A549 treated with CORT108297 at 1 μM for 4 hours (cell line): Measurements from ENCODE around the gene TNIK. TPM values are rescaled to one million over a fixed set of nuclear protein-coding genes. Genes with fewer than 3 reads are reported as not detected.

ENCODE experiments used
- total RNA-seq: library from RNA; stranded (reverse); fragments of 200-300 nt; extraction: Qiagen RNA extraction; gene quantifications from 5 replicates; pipeline ENCODE4 v1.2.3, GENCODE V29; 2022

Gene TNIK
- total RNA-seq: 1.7 to 3.0 TPM (median 2.4 TPM) in 5 replicates

GRCh38 chr3:171459942-171460724 is at the start of gene TNIK:
Gene TNIK, minus strand, starts transcription at chr3:171460405. Its CDS starts 342 bp downstream, at chr3:171460063.

GRCh38 chr3:171026597-171027293 is 433.5 kb downstream of the TNIK start, which contains the start of gene SLC2A2:
Gene SLC2A2, minus strand, starts transcription at chr3:171026720. Its CDS starts 50 bp downstream, at chr3:171026670.

